ENCODE data around the gene NEK10. TPM values are rescaled to one million over a fixed set of nuclear protein-coding genes. Genes with fewer than 3 reads are reported as not detected.

Gene NEK10
- total and polyA plus RNA-seq, 2 donors (not counting 3 experiments of a cell fraction or from before 2014, with no cell fraction given), result 0.32 to 5.0 TPM

DNA sequence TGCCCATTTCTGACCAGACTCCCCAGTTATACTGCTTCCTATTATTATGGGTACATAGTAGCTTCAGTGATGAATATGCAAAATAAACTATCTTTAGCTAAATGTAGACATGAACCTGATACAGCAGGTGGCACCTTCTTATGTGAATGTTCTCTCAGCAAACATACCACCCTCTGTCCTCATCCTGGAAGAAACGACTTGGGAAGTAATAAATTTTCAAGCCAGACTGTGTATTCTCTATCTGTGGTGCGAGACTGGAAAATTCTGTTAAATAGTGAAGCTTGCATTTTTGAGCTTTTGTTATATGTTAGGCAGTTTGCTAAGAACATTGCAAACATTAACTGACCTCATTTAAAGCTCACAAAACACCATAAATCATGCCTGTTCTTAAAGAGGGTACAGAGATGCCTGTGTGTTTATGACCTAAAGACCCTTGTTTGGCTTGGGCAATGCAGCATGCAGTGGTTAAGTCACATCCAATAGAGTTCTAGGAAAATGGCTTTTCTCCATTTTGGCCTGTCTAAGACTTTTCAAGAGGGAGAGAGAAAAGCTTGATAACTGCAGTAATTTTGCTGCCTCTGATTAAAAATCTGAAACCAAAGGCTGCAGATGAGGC, 287.1 kb downstream of the NEK10 start:
- Histone ChIP-seq H4K20me1 (replicated peaks; ENCODE audit: control insufficient read depth, extremely low read depth, insufficient read depth, low read length) (no peaks in the 10 kb centered on the region), H3K9me3 (replicated peaks; ENCODE audit: control insufficient read depth, insufficient read depth, low read length) (no peaks in the 10 kb centered on the region), H3K9ac (replicated peaks; ENCODE audit: extremely low read depth, insufficient read depth, low read length) (no peak overlapping the region), H3K9me1 (replicated peaks; ENCODE audit: control insufficient read depth, extremely low read depth, insufficient read depth, low read length) (no peaks in the 10 kb centered on the region), H3K4me2 (ENCODE audit: insufficient read depth, low read length) (no peak overlapping the region), H3K27me3 (ENCODE audit: control insufficient read depth in 2 of 2, insufficient read depth in 2 of 2, low read length in 2 of 2) (no peaks in the 10 kb centered on the region), H3K79me2 (ENCODE audit: control insufficient read depth, insufficient read depth, low read length) (no peaks in the 10 kb centered on the region), H3K4me3 (replicated peaks in 1 of 3; ENCODE audit: insufficient read depth in 1 of 3, low read depth in 1 of 3, low read length in 3 of 3) (no peak overlapping the region), H3K4me1 (ENCODE audit: control insufficient read depth, extremely low read depth, insufficient read depth, low read length) (no peaks in the 10 kb centered on the region), H2AFZ (ENCODE audit: low read depth, low read length) (no peak overlapping the region), H3K27ac (ENCODE audit: insufficient read depth, low read depth, low read length) (no peak overlapping the region), H3K36me3 (ENCODE audit: control insufficient read depth in 2 of 2, extremely low read depth in 1 of 2, insufficient read depth in 2 of 2, low read length in 2 of 2) (no peaks in the 10 kb centered on the region)
- DNase-seq (ENCODE audit: low read depth, low spot score) (no peak), FAIRE-seq (no peak)
- no TSS peak for BruUV-seq (replicated peaks)
- CTCF ChIA-PET, result no interaction called here
- TF ChIP-seq MYC (IDR thresholded peaks at IDR 0.05; ENCODE audit: low read depth, low read length) (no peak), FOS (IDR thresholded peaks at IDR 0.05; ENCODE audit: borderline replicate concordance, insufficient read depth, low read length) (no peak), GATA2 (IDR thresholded peaks at IDR 0.05; ENCODE audit: insufficient read depth, insufficient read length, low read depth, low read length) (no peak), JUN (IDR thresholded peaks at IDR 0.05; ENCODE audit: borderline replicate concordance, insufficient read depth, insufficient read length, low read depth) (no peak), EZH2 (IDR thresholded peaks at IDR 0.05; ENCODE audit: borderline replicate concordance, low read depth, low read length, severe bottlenecking) (no peak), POLR2AphosphoS5 (IDR thresholded peaks at IDR 0.05; ENCODE audit: insufficient read depth, low read depth, low read length) (no peak), POLR2A (IDR thresholded peaks at IDR 0.05; ENCODE audit: low read depth, low read length) (no peak)
- TF ChIP-seq, protein P1, sequence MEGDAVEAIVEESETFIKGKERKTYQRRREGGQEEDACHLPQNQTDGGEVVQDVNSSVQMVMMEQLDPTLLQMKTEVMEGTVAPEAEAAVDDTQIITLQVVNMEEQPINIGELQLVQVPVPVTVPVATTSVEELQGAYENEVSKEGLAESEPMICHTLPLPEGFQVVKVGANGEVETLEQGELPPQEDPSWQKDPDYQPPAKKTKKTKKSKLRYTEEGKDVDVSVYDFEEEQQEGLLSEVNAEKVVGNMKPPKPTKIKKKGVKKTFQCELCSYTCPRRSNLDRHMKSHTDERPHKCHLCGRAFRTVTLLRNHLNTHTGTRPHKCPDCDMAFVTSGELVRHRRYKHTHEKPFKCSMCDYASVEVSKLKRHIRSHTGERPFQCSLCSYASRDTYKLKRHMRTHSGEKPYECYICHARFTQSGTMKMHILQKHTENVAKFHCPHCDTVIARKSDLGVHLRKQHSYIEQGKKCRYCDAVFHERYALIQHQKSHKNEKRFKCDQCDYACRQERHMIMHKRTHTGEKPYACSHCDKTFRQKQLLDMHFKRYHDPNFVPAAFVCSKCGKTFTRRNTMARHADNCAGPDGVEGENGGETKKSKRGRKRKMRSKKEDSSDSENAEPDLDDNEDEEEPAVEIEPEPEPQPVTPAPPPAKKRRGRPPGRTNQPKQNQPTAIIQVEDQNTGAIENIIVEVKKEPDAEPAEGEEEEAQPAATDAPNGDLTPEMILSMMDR (IDR thresholded peaks at IDR 0.05; ENCODE audit: extremely low read depth in 1 of 2, insufficient read depth in 1 of 2, low read depth in 1 of 2, low read length in 2 of 2), result no peak
- TF ChIP-seq, protein P2, sequence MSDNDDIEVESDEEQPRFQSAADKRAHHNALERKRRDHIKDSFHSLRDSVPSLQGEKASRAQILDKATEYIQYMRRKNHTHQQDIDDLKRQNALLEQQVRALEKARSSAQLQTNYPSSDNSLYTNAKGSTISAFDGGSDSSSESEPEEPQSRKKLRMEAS (IDR thresholded peaks at IDR 0.05; ENCODE audit: insufficient read depth, insufficient read length), result no peak
- dilution Hi-C loops (cut with MboI; ENCODE audit: extremely low pct_ligation_motif_present, low sequenced_read_pairs) (no loop called here), intact Hi-C loops (cut with micrococcal nuclease) (no loop called here)
- POLR2A ChIA-PET, result no interaction called here
